HG03575 (cell line): ENCODE results near the gene SLAMF7.
A peak's percentile ranks its signal among the peaks of the same experiment; 100 is the strongest.
"Not testable (repeated sequence)": the region's sequence is repeated elsewhere in the genome, so short reads cannot be mapped to it uniquely, and the experiment has no call there.

Source experiments
- ATAC-seq: cut with Tn5 transposase; IDR thresholded peaks from one replicate; pipeline ENCODE4 v1.9.1; 2021; ENCODE audit not compliant: unreplicated experiment, insufficient number of reproducible peaks, low FRiP score; ENCODE audit errors: extremely low read depth

The SLAMF7 gene, protein sequence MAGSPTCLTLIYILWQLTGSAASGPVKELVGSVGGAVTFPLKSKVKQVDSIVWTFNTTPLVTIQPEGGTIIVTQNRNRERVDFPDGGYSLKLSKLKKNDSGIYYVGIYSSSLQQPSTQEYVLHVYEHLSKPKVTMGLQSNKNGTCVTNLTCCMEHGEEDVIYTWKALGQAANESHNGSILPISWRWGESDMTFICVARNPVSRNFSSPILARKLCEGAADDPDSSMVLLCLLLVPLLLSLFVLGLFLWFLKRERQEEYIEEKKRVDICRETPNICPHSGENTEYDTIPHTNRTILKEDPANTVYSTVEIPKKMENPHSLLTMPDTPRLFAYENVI

GRCh38 chr1:160739098-160739511 lies at the start of gene SLAMF7:
Gene SLAMF7 (plus strand): TSS chr1:160739247. CDS start chr1:160739302, 55 bp downstream.
- peak; percentile 41 for ATAC-seq

DNA sequence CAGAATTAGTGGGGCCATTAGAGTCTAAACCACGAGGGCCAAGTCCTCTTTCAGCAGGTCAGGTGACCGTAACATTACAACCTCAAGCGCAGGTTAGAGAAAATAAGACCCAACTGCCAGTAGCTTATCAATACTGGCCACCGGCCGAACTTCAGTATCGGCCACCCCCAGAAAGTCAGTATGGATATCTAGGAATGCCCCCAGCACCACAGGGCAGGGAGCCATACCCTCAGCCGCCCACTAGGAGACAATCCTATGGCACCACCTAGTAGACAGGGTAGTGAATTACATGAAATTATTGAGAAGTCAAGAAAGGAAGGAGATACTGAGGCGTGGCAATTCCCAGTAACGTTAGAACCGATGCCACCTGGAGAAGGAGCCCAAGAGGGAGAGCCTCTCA lies 46.7 kb upstream of the SLAMF7 start:
- not testable (repeated sequence) for ATAC-seq

DNA sequence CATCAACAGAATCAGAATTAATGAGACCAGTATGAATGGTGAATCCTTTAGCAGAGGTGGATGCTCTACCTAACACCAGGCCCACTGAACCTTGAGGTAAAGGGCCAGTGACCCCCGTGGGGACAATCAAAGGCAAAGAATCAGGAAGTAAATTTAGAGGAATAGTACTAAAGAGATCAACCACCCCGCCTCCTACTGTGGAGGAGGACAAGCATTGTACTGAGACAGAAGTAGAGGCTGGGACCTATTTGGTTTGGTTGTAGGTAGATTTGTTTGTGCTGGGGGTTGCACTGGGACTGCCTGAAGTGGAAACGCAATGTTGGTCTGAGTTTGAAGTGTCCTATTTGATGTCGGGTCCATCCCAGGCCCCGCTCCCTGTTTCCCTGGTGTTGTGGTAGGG lies 36.9 kb upstream of the SLAMF7 start:
- no peak for ATAC-seq

DNA sequence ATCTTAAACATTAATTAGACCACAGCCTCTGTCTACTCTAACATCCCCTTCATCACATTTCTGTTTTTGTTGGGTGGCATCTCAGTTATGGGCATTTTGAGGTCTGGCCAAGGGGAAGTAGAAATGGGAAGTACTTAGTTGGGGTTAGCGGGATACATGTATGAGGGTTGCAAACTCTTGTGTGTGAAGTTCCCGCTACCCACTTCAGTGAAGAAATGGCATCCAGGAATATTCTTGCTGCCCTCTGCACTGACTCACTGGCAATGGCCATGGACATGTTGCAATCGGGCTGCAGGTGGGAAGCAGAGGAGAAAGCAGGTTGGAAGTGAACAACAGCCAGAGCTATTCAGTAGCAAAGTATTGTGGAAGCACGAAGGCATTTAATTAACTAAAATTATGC lies 34.8 kb upstream of the SLAMF7 start:
- ATAC-seq, result no peak

- not testable (repeated sequence) for ATAC-seq
Measured at GRCh38 chr1:160705212-160705621, 33.8 kb upstream of the SLAMF7 start.

DNA sequence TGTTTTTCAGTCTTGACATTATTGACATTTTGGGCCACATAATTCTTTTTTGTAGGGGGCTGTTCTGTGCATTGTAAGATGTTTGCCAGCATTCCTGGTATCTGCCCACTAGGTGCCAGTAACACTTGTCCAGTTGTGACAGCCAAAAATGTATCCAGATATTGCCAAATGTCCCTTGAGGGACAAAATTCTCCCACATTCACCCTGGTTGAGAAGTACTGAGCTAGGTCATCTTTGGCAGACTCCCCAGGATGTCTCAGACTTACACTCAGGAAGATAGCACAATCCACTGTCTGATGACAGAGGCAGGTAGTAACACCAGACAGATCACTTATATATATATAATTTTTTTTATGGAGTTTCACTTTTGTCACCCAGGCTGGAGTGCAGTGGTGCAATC lies 33.3 kb upstream of the SLAMF7 start:
- no peak for ATAC-seq

DNA sequence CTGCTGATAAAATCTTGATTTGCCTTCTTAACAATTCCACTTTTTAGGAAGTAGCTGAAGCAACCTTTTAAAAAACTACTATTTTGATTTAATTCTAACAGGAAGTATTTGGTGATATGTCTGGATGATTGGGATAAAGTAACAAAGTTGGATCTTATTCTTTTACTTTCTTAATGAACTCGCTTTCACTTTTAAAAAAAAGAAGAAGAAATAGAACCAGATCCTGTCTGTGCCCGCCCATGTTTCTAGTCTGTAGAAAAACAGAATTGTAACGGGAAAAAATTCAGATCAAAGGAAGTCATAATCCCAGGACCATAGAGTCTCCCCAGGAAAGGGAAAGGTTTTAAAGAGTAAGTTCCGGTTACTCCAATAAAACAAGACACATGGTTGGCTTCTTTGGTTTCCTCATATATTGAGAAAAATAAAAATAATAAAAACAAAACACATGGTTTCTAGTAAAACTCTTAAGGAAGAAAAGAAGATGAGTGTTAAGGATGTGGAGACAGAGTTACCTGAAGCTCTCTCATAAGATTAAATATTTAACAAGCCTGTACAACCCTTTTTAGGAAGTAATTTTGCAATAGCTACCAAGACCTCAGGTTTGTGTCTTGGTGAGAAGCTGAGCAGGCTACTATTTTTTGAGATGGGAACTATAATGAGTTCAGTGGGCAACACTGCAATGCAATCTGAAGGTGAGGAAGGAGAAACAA lies 32.4 kb upstream of the SLAMF7 start:
- ATAC-seq, result no peak

GRCh38 chr1:160707236-160708064 lies 31.6 kb upstream of the SLAMF7 start:
- ATAC-seq, result no peak

- no peak for ATAC-seq
Measured at GRCh38 chr1:160708118-160708517, 30.9 kb upstream of the SLAMF7 start.

DNA sequence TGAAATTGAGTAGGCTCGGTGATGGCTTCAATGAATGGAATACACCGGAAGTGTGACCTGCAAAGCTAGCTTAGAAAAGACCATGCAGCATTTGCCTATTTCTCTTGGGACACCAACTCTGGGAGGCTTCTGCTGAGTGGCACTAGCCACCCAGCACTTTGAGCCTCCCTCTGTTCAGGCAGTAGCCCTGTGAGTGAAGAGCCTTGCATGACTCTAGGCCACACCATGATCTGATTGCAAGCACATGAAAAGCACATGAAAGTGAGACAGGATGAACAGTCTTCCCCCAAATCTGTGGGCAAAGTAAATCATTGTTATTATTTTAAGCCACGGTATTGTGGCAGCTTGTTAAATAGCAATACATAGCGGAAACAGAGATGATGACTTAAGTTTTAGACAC lies 30.2 kb upstream of the SLAMF7 start:
- ATAC-seq, result no peak

DNA sequence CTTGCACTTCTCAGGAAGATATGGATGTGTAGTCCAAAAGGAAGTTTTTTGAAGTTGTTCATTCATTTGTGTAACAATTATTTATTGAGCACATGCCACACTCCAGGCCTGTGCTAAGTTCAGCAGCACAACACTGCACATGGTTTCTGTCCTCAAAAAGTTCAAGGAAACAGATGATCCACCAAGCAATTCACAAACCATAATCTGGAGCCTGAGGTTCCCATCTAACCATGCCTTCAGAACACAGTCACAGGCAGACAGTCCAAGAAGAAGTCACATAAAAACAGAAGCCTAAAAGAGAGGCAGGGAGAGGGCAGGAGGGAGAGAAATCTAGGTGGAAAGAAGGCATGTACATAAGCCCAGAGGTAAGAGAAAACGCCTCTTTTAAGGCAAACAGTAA lies 29.3 kb upstream of the SLAMF7 start:
- no peak for ATAC-seq

- ATAC-seq, result no peak
Measured at GRCh38 chr1:160710517-160711252, 28.4 kb upstream of the SLAMF7 start.

DNA sequence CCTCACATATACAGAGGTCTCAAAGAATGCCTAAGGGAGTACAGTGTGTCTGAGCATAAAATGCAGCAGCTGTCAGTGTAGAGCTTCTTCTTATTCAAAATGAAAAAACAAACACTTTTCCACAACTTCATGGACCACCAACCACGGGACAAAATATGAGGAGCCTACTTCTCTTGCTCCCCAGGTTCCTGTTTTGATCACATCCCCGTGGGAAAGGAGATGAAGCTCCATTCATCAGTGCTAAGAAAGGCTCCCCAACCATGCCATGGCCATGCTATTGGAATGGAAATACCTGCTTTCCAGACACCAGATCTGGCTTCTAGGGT lies 27.8 kb upstream of the SLAMF7 start:
- no peak for ATAC-seq

GRCh38 chr1:160711602-160712311 lies 27.3 kb upstream of the SLAMF7 start, which contains the start of gene CD48:
Gene CD48 (minus strand): TSS chr1:160711822. CDS start chr1:160711763, 59 bp downstream.
- ATAC-seq, result no peak

GRCh38 chr1:160712525-160713080 lies 26.4 kb upstream of the SLAMF7 start:
- peak; percentile 31 for ATAC-seq

- ATAC-seq, result no peak
Measured at GRCh38 chr1:160713161-160713560, 25.9 kb upstream of the SLAMF7 start.

DNA sequence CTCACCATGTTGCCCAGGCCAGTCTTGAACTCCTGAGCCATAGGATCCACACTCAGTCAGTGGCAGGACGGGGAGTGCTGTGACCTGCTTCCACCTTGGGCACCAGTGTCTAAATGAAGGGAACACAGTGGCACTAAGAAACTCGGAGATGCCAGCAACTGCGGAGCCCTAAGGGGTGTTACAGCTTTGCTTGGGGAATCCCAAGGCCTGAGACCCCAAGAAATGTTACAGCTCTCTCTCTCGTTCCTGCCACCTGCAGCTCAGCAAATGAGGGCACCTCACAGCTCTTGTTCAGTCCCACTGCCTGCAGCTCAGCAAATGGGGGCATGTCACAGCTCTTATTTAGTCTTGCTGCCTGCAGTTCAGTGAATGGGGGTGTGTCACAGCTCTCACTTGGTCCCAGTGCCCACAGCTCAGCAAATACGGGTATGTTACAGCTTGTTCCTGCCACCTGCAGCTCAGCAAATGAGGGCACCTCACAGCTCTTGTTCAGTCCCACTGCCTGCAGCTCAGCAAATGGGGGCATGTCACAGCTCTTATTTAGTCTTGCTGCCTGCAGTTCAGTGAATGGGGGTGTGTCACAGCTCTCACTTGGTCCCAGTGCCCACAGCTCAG lies 24.9 kb upstream of the SLAMF7 start:
- not testable (repeated sequence) for ATAC-seq

DNA sequence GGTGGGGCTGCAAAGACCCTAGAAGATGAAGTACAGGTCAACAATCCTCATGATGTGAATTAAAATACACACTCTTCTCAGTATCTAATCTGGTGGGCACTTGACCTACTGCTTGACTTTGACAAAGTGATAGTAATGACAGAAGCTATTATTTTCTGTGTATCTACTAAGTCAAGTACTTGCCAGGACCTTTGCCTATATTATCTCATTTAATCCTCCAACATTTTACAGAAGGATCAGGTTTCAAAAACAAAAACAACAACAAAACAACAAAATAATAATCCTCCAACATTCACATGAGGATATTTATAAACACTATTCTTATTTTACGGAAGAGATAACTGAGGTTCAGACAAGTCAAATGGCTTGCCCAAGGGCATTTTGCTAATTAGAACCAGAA lies 23.0 kb upstream of the SLAMF7 start:
- no peak for ATAC-seq
